Measurements from ENCODE around the gene RETREG3. TPM values are rescaled to one million over a fixed set of nuclear protein-coding genes. Genes with fewer than 3 reads are reported as not detected.

The RETREG3 gene
- total and polyA plus RNA-seq, 2 of the 13 experiments (the other 11 are each of a cell fraction or from before 2014, with no cell fraction given) = 47.0 to 55.8 TPM

DNA sequence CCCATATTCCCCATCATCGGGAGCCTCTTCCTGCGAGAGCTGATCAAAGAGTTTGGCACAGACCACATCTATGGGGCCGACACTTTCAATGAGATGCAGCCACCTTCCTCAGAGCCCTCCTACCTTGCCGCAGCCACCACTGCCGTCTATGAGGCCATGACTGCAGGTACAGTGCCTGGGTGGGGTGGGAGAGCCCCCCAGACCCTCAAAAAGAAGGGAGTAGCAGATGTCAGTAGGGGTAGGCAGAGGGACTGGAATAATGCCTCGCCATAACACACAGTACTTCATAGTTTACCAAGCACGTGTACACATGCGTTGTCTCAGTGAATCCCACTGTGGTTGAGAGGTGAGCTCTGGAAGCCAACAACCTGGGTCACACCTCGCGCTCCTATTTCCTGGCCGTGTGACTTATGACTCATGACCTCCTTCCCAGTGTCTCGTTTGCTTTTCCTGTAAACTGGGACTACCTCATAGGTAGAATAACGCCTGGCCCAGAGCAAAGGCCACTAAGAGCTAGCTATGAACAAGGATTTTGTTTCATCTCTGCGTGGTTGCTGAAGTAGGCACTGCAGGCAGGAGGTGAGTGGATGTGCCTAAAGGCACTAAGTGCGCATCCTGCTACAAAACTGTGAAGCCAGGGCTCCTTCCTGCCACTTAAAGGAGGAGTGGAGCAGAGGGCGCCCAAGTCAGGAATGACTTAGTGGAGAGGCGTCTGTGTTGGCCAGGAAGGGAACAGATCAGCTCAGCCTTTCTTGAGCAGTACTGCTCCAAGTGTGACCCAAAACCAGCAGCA is 67.9 kb downstream of the RETREG3 start (continued):
- TF ChIP-seq, protein P1, sequence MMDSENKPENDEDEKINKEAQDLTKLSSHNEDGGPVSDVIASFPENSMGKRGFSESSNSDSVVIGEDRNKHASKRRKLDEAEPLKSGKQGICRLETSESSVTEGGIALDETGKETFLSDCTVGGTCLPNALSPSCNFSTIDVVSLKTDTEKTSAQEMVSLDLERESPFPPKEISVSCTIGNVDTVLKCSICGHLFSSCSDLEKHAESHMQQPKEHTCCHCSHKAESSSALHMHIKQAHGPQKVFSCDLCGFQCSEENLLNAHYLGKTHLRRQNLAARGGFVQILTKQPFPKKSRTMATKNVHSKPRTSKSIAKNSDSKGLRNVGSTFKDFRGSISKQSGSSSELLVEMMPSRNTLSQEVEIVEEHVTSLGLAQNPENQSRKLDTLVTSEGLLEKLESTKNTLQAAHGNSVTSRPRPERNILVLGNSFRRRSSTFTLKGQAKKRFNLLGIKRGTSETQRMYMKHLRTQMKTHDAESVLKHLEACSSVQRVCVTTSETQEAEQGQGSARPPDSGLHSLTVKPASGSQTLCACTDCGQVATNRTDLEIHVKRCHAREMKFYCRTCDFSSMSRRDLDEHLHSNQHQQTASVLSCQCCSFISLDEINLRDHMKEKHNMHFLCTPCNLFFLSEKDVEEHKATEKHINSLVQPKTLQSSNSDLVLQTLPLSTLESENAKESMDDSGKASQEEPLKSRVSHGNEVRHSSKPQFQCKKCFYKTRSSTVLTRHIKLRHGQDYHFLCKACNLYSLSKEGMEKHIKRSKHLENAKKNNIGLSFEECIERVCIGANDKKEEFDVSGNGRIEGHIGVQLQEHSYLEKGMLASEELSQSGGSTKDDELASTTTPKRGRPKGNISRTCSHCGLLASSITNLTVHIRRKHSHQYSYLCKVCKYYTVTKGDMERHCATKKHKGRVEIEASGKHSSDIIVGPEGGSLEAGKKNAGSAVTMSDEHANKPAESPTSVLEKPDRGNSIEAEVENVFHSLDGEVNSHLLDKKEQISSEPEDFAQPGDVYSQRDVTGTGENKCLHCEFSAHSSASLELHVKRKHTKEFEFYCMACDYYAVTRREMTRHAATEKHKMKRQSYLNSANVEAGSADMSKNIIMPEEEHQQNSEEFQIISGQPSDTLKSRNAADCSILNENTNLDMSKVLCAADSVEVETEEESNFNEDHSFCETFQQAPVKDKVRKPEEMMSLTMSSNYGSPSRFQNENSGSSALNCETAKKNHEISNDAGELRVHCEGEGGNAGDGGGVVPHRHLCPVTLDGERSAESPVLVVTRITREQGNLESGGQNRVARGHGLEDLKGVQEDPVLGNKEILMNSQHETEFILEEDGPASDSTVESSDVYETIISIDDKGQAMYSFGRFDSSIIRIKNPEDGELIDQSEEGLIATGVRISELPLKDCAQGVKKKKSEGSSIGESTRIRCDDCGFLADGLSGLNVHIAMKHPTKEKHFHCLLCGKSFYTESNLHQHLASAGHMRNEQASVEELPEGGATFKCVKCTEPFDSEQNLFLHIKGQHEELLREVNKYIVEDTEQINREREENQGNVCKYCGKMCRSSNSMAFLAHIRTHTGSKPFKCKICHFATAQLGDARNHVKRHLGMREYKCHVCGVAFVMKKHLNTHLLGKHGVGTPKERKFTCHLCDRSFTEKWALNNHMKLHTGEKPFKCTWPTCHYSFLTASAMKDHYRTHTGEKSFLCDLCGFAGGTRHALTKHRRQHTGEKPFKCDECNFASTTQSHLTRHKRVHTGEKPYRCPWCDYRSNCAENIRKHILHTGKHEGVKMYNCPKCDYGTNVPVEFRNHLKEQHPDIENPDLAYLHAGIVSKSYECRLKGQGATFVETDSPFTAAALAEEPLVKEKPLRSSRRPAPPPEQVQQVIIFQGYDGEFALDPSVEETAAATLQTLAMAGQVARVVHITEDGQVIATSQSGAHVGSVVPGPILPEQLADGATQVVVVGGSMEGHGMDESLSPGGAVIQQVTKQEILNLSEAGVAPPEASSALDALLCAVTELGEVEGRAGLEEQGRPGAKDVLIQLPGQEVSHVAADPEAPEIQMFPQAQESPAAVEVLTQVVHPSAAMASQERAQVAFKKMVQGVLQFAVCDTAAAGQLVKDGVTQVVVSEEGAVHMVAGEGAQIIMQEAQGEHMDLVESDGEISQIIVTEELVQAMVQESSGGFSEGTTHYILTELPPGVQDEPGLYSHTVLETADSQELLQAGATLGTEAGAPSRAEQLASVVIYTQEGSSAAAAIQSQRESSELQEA (CRISPR knock-in tag; IDR thresholded peaks at IDR 0.05; ENCODE audit: not compliant biosample characterization) = peak; percentile 65
- TF ChIP-seq IRX3 (CRISPR knock-in tag; IDR thresholded peaks at IDR 0.05; ENCODE audit: borderline replicate concordance, low read depth) (no peak), ZNF746 (CRISPR knock-in tag; IDR thresholded peaks at IDR 0.05) (0 out of 2 replicates have a peak, but pooled peaks have one; percentile 16), FOXA3 (CRISPR knock-in tag; IDR thresholded peaks at IDR 0.05) (peak; percentile 85), THYN1 (CRISPR knock-in tag; IDR thresholded peaks at IDR 0.05; ENCODE audit: borderline replicate concordance, low read depth) (no peak), SIX4 (CRISPR knock-in tag; IDR thresholded peaks at IDR 0.05) (peak; percentile 63; the same call in 1 of the 2 replicates), NCOR1 (IDR thresholded peaks at IDR 0.05; ENCODE audit: borderline replicate concordance, low read length) (peak; percentile 38; the same call in 1 of the 2 replicates), SOX13 (IDR thresholded peaks at IDR 0.05) (no peak), SOX13 (CRISPR knock-in tag; conservative IDR thresholded peaks at IDR 0.05 in 1 of 2, IDR thresholded peaks at IDR 0.05 in 1 of 2) (peak; percentile 66 to 71; a peak in 1 of 4 replicates), ZNF235 (CRISPR knock-in tag; IDR thresholded peaks at IDR 0.05; ENCODE audit: borderline replicate concordance) (no peak), TFDP2 (CRISPR knock-in tag; IDR thresholded peaks at IDR 0.05) (peak; percentile 72), ADNP (CRISPR knock-in tag; IDR thresholded peaks at IDR 0.05) (no peak), ZNF329 (CRISPR knock-in tag; IDR thresholded peaks at IDR 0.05; ENCODE audit: low read depth) (no peak), ZSCAN29 (CRISPR knock-in tag; conservative IDR thresholded peaks at IDR 0.05) (0 out of 2 replicates have a peak, but pooled peaks have one; percentile 29), ZKSCAN8 (CRISPR knock-in tag; IDR thresholded peaks at IDR 0.05; ENCODE audit: borderline replicate concordance) (peak; percentile 72; the same call in 1 of the 2 replicates), TBX2 (CRISPR knock-in tag; IDR thresholded peaks at IDR 0.05; ENCODE audit: borderline replicate concordance) (peak; percentile 96)
- TF ChIP-seq, protein P2, sequence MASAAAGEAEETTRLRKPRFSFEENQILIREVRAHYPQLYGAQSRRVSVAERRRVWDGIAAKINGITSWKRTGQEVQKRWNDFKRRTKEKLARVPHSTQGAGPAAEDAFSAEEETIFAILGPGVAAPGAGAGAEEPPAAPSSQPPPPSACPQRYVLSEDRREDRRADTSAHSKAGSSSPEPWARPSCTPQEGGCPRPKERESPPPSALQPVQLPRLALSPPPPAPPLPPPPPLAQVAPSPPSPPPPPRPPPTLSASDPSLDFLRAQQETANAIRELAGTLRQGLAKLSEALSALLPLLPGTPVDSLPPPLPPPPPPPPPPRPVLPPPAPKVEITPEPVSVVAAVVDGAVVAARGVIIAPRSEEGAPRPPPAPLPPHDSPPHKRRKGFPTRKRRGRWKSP (CRISPR knock-in tag; IDR thresholded peaks at IDR 0.05) = peak; percentile 81; the same call in 1 of the 2 replicates
- TF ChIP-seq, protein P3, sequence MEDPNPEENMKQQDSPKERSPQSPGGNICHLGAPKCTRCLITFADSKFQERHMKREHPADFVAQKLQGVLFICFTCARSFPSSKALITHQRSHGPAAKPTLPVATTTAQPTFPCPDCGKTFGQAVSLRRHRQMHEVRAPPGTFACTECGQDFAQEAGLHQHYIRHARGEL (CRISPR knock-in tag; IDR thresholded peaks at IDR 0.05) = 0 out of 2 replicates have a peak, but pooled peaks have one; percentile 26

Measured in HepG2 (cell line).